ENCODE data around the gene RAB7B.

The RAB7B gene

GRCh38 chr1:206030714-206031113 lies 27.5 kb upstream of the RAB7B start:
- peak overlapping the region; percentile 28; the same call in 1 of the 2 replicates for H3K27ac ChIP-seq

DNA sequence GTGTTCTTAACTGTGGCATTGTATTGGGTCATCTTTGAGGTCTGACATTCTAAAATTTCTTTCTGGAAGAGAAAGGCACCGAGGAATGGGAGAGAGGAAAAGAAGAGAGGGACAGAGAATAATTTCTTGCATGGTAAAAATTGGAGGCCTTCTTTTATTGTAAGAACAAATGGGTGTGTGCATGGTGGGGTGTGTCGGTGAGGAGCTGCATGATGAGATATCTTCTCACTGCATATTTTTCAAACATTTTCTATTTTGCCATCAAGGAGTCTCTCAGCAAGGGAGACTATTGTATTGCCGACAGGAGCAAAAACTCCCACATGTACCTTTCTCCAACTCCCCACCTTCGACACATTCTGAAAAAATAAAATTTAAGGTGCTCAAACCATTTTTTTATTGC lies 27.0 kb upstream of the RAB7B start:
- H3K27ac ChIP-seq: no peak overlapping the region
- TF ChIP-seq CTCF (conservative IDR thresholded peaks at IDR 0.05): no peak

More at GRCh38 chr1:206030714-206031113, 27.5 kb upstream of the RAB7B start:
- peak; percentile 94 for TF ChIP-seq CTCF (conservative IDR thresholded peaks at IDR 0.05)

- TF ChIP-seq CTCF (conservative IDR thresholded peaks at IDR 0.05): no peak
- H3K27ac ChIP-seq: no peak overlapping the region
Observed at GRCh38 chr1:206029484-206029883, 26.3 kb upstream of the RAB7B start.

DNA sequence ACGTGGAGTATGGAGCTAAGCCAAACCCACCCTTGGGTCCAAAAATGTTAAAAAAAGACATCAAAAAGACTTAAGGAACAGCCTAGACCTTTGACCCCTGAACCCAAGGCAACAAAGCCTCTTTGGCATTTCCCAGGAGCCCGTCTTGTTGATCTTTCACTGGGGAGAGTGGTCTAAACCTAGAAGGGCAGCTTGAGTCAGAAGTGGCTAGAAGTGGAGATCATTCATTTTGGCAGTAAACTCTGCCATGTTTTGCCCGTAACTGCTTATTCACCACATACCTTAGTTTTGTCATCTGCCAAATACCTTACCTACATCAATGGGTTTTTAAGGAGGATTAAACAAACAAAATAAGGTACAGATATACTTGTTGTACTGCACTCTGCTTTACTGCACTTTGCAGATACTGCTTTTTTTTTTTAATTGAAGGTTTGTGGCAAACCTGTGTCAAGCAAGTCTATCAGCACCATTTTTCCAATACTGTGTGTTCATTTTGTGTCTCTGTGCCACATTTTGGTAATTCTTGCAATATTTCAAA lies 22.2 kb upstream of the RAB7B start:
- TF ChIP-seq CTCF (conservative IDR thresholded peaks at IDR 0.05): no peak
- no peak overlapping the region for H3K27ac ChIP-seq

GRCh38 chr1:206023695-206024094 lies 20.5 kb upstream of the RAB7B start, which contains the start of gene CTSE:
TSS of gene CTSE (minus strand) at chr1:206023895. CDS start at chr1:206023791, 104 bp downstream.
- no peak for TF ChIP-seq CTCF (conservative IDR thresholded peaks at IDR 0.05)
- H3K27ac ChIP-seq: no peak within 1 kb of the TSS

GRCh38 chr1:206022766-206023165 lies 19.6 kb upstream of the RAB7B start:
- no peak for TF ChIP-seq CTCF (conservative IDR thresholded peaks at IDR 0.05)
- no peak overlapping the region for H3K27ac ChIP-seq

- no peak for TF ChIP-seq CTCF (conservative IDR thresholded peaks at IDR 0.05)
- H3K27ac ChIP-seq: no peak overlapping the region
Observed at GRCh38 chr1:206021626-206022365, 18.6 kb upstream of the RAB7B start.
